ENCODE measurements around the gene GC. TPM values are rescaled to one million over a fixed set of nuclear protein-coding genes. Genes with fewer than 3 reads are reported as not detected.

Gene GC
- total and polyA plus RNA-seq, 2 experiments from 2014 or later: not detected

GRCh38 chr4:71711985-71712348 lies 71.9 kb downstream of the GC start:
- no peak overlapping the region for H3K27ac ChIP-seq
- no peaks in the 10 kb centered on the region for H4K20me1 ChIP-seq (ENCODE audit: insufficient read depth)
- DNase-seq: peak; percentile 20
- no peak overlapping the region for H3K4me3 ChIP-seq
- WGBS, 2 experiments (ENCODE audit: low coverage in 1 of 2, low lambda C conversion rate in 2 of 2, missing lambda C conversion rate in 2 of 2): 63 to 65% methylated on average over 3 of the region's 3 CpGs
- H3K9ac ChIP-seq: no peak overlapping the region
- TF ChIP-seq EZH2 (IDR thresholded peaks at IDR 0.05; ENCODE audit: insufficient read depth, poor library complexity, severe bottlenecking) (no peak), EZH2phosphoT487 (IDR thresholded peaks at IDR 0.05; ENCODE audit: insufficient read depth, low read depth) (no peak)
- in situ Hi-C loops (cut with MboI): loop anchor here (25.0 kb wide), 2 partner anchors 575 to 1100 kb away; no protein-coding TSS in a partner anchor
- H3K4me1 ChIP-seq (ENCODE audit: insufficient read depth): no peaks in the 10 kb centered on the region
- no peaks in the 10 kb centered on the region for H3K9me2 ChIP-seq (ENCODE audit: insufficient read depth)
- no peaks in the 10 kb centered on the region for H3K36me3 ChIP-seq (ENCODE audit: low read depth)
- no peaks in the 10 kb centered on the region for H3K79me2 ChIP-seq (ENCODE audit: insufficient read depth)
- H2AFZ ChIP-seq: 0 out of 2 replicates have a peak overlapping the region, but pooled peaks have one; percentile 27
- peaks cover 3% of the 10 kb centered on the region; the same call in 1 of the 2 replicates for H3K27me3 ChIP-seq (replicated peaks; ENCODE audit: insufficient read depth)
- H3K9me3 ChIP-seq (ENCODE audit: low read depth): no peaks in the 10 kb centered on the region
- no peak overlapping the region for H3K4me2 ChIP-seq (ENCODE audit: unreplicated experiment)
- H3F3A ChIP-seq (ENCODE audit: insufficient read depth): no peaks in the 10 kb centered on the region

- H3K27me3 ChIP-seq (replicated peaks; ENCODE audit: insufficient read depth): peaks cover 3% of the 10 kb centered on the region; the same call in 1 of the 2 replicates
- no peaks in the 10 kb centered on the region for H3K9me3 ChIP-seq (ENCODE audit: low read depth)
- 49 to 54% methylated on average over 2 of the region's 2 CpGs for WGBS, 2 experiments (ENCODE audit: low coverage in 1 of 2, low lambda C conversion rate in 2 of 2, missing lambda C conversion rate in 2 of 2)
- no peaks in the 10 kb centered on the region for H3K4me1 ChIP-seq (ENCODE audit: insufficient read depth)
- no peaks in the 10 kb centered on the region for H3K9me2 ChIP-seq (ENCODE audit: insufficient read depth)
- no peaks in the 10 kb centered on the region for H3F3A ChIP-seq (ENCODE audit: insufficient read depth)
- no peak overlapping the region for H3K4me3 ChIP-seq
- DNase-seq: no peak
- H3K9ac ChIP-seq: no peak overlapping the region
- in situ Hi-C loops (cut with MboI): loop anchor here (25.0 kb wide), 2 partner anchors 574 to 1099 kb away; no protein-coding TSS in a partner anchor
- no peak overlapping the region for H3K4me2 ChIP-seq (ENCODE audit: unreplicated experiment)
- no peak for TF ChIP-seq EZH2phosphoT487 (IDR thresholded peaks at IDR 0.05; ENCODE audit: insufficient read depth, low read depth)
- no peak for TF ChIP-seq EZH2 (IDR thresholded peaks at IDR 0.05; ENCODE audit: insufficient read depth, poor library complexity, severe bottlenecking)
- H3K36me3 ChIP-seq (ENCODE audit: low read depth): no peaks in the 10 kb centered on the region
- no peak overlapping the region for H2AFZ ChIP-seq
- no peaks in the 10 kb centered on the region for H3K79me2 ChIP-seq (ENCODE audit: insufficient read depth)
- H4K20me1 ChIP-seq (ENCODE audit: insufficient read depth): no peaks in the 10 kb centered on the region
- no peak overlapping the region for H3K27ac ChIP-seq
These were observed 72.6 kb downstream of the GC start for GRCh38 chr4:71711044-71711984.

GRCh38 chr4:71709961-71710360 lies 73.9 kb downstream of the GC start:
- Histone ChIP-seq H3K4me3 (no peak overlapping the region), H3K4me2 (ENCODE audit: unreplicated experiment) (no peak overlapping the region), H4K20me1 (ENCODE audit: insufficient read depth) (no peaks in the 10 kb centered on the region), H3K9me3 (ENCODE audit: low read depth) (no peaks in the 10 kb centered on the region), H3K27me3 (replicated peaks; ENCODE audit: insufficient read depth) (peaks cover 3% of the 10 kb centered on the region; the same call in 1 of the 2 replicates), H3K27ac (no peak overlapping the region), H3K79me2 (ENCODE audit: insufficient read depth) (no peaks in the 10 kb centered on the region), H3K4me1 (ENCODE audit: insufficient read depth) (no peaks in the 10 kb centered on the region), H3F3A (ENCODE audit: insufficient read depth) (no peaks in the 10 kb centered on the region), H3K9me2 (ENCODE audit: insufficient read depth) (no peaks in the 10 kb centered on the region), H2AFZ (no peak overlapping the region), H3K9ac (no peak overlapping the region), H3K36me3 (ENCODE audit: low read depth) (no peaks in the 10 kb centered on the region)
- TF ChIP-seq EZH2phosphoT487 (IDR thresholded peaks at IDR 0.05; ENCODE audit: insufficient read depth, low read depth): no peak
- no peak for TF ChIP-seq EZH2 (IDR thresholded peaks at IDR 0.05; ENCODE audit: insufficient read depth, poor library complexity, severe bottlenecking)
- in situ Hi-C loops (cut with MboI): loop anchor here (25.0 kb wide), 2 partner anchors 573 to 1098 kb away; no protein-coding TSS in a partner anchor
- WGBS, 2 experiments (ENCODE audit: low coverage in 1 of 2, low lambda C conversion rate in 2 of 2, missing lambda C conversion rate in 2 of 2): 7 to 13% methylated on average over 1 of the region's 1 CpG
- peak; percentile 15 for DNase-seq

- Histone ChIP-seq H3K27ac (no peak overlapping the region), H4K20me1 (ENCODE audit: insufficient read depth) (no peaks in the 10 kb centered on the region), H3K79me2 (ENCODE audit: insufficient read depth) (no peaks in the 10 kb centered on the region), H3K27me3 (replicated peaks; ENCODE audit: insufficient read depth) (peaks cover 21% of the 10 kb centered on the region), H3K4me2 (ENCODE audit: unreplicated experiment) (no peak overlapping the region), H3K36me3 (ENCODE audit: low read depth) (no peaks in the 10 kb centered on the region), H3K4me1 (ENCODE audit: insufficient read depth) (no peaks in the 10 kb centered on the region), H3K9me2 (ENCODE audit: insufficient read depth) (no peaks in the 10 kb centered on the region), H3F3A (ENCODE audit: insufficient read depth) (no peaks in the 10 kb centered on the region), H2AFZ (no peak overlapping the region), H3K9me3 (ENCODE audit: low read depth) (no peaks in the 10 kb centered on the region), H3K9ac (no peak overlapping the region), H3K4me3 (no peak overlapping the region)
- WGBS, 2 experiments (ENCODE audit: low coverage in 1 of 2, low lambda C conversion rate in 2 of 2, missing lambda C conversion rate in 2 of 2): 60 to 61% methylated on average over 2 of the region's 2 CpGs
- no peak for DNase-seq
- in situ Hi-C loops (cut with MboI): no loop called here
- TF ChIP-seq EZH2 (IDR thresholded peaks at IDR 0.05; ENCODE audit: insufficient read depth, poor library complexity, severe bottlenecking): no peak
- no peak for TF ChIP-seq EZH2phosphoT487 (IDR thresholded peaks at IDR 0.05; ENCODE audit: insufficient read depth, low read depth)
These were observed 85.7 kb downstream of the GC start for GRCh38 chr4:71698141-71698540.

Measured in GM23248 (cell line).